Effector memory CD8-positive, alpha-beta T cell (primary cell): ENCODE data around the gene TMEM255B.
"Not testable (repeated sequence)": the region's sequence is repeated elsewhere in the genome, so short reads cannot be mapped to it uniquely, and the experiment has no call there.

Experiments
- ATAC-seq: fragments of 150-1000 bp; cut with Tn5 transposase; replicated peaks from 2 replicates; pipeline ENCODE4 v1.10.0; 2021; ENCODE audit warnings: mild to moderate bottlenecking, moderate library complexity
- DNase-seq, 3 experiments: peaks; one replicate each; pipeline ENCODE4 v3.0.0; 2021
- H3K27ac Mint-ChIP-seq, 2 donors: one replicate each; pipeline ENCODE4 v1.8.0; 2022; ENCODE audit warnings: mild to moderate bottlenecking in 2 of 2, mixed read lengths in 2 of 2, moderate library complexity in 2 of 2
- H3K27me3 Mint-ChIP-seq, 2 donors: one replicate each; pipeline ENCODE4 v1.8.0; 2022; ENCODE audit warnings: mixed read lengths in 2 of 2
- H3K36me3 Mint-ChIP-seq: one replicate; pipeline ENCODE4 v1.8.0; 2022; ENCODE audit warnings: mild to moderate bottlenecking, moderate library complexity, mixed read lengths; ENCODE audit not compliant: insufficient read depth
- H3K4me1 Mint-ChIP-seq, 2 donors: one replicate each; pipeline ENCODE4 v1.8.0; 2022; ENCODE audit warnings: low read depth in 2 of 2, mixed read lengths in 2 of 2
- H3K4me3 Mint-ChIP-seq, 2 donors: one replicate each; pipeline ENCODE4 v1.8.0; 2022; ENCODE audit warnings: mild to moderate bottlenecking in 2 of 2, mixed read lengths in 2 of 2, moderate library complexity in 2 of 2
- H3K9me3 Mint-ChIP-seq, 2 donors: one replicate each; pipeline ENCODE4 v1.8.0; 2022; ENCODE audit warnings: mixed read lengths in 2 of 2

The TMEM255B gene

DNA sequence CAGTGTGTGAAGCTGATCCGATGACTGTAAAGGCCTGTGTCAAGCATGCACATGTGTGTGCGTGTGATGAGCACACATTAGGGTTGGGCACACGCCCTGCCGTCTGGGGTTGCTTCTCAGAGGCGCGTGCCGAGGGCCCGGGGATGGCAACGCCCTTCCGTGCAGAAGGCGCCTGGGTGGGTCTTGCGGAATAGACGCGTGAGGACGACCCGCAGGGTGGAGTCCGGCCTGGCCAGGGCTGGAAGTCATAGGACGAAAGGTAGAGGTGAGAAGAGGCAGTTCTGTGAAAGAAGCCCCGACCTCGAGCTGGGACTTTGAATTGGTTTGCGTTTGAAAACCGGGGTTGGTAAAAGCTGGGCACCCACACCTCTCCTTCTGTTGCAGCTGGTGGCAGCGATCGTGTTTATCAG, 35.7 kb downstream of the TMEM255B start:
- ATAC-seq (no peak), DNase-seq (no peak)
- Mint-ChIP-seq H3K4me1 (no peaks in the 10 kb centered on the region), H3K27ac (no peak overlapping the region), H3K9me3 (no peaks in the 10 kb centered on the region), H3K27me3 (peaks cover 12 to 22% of the 10 kb centered on the region in 2 donors), H3K4me3 (no peak overlapping the region), H3K36me3 (no peaks in the 10 kb centered on the region)

DNA sequence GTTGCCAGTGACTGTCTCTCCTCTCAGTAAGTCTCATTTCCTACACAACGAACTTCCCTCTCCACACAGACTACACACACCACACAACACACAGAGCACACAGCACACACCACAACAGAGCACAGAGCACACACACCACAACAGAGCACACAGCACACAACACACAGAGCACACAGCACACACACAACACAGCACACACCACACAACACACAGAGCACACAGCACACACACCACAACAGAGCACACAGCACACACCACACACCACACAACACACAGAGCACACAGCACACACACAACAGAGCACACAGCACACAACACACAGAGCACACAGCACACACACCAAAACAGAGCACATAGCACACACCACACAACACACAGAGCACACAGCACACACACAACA, 36.3 kb downstream of the TMEM255B start:
- not testable (repeated sequence) for H3K27ac Mint-ChIP-seq, ATAC-seq, H3K4me1 Mint-ChIP-seq, H3K36me3 Mint-ChIP-seq, H3K4me3 Mint-ChIP-seq, DNase-seq, H3K9me3 Mint-ChIP-seq
- peaks cover 12 to 22% of the 10 kb centered on the region in 2 donors for H3K27me3 Mint-ChIP-seq

DNA sequence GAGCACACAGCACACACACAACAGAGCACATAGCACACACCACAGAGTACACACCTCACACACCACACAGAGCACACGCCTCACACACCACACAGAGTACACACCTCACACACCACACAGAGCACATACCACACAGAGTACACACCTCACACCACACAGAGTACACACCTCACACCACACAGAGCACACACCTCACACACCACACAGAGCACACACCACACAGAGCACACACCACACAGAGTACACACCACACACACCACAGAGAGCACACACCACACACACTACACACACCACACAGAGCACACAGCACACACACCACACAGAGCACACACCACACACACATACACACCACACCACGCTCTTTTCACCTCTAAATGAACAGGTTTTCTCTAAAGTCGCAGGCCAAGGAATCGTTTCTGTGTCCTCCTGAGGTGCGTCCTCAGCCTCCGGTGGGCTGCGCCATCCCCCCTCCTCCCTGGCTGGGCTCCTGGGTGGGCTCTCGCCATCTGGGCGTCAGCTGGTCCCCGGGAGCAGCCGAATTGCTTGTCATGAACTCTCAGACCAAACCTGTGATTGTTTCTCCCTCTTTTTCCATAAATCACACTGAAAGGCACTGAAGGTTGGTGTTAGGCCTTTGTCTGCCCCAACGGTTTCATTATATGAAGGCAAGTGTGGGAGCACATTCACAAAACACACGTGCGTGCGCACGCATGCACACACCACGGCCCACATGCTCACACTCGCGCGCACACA, 37.4 kb downstream of the TMEM255B start:
- DNase-seq (no peak), ATAC-seq (no peak)
- Mint-ChIP-seq H3K4me3 (no peak overlapping the region), H3K9me3 (no peaks in the 10 kb centered on the region), H3K27me3 (peaks cover 5 to 14% of the 10 kb centered on the region in 2 donors), H3K36me3 (no peaks in the 10 kb centered on the region), H3K4me1 (no peaks in the 10 kb centered on the region), H3K27ac (no peak overlapping the region)

DNA sequence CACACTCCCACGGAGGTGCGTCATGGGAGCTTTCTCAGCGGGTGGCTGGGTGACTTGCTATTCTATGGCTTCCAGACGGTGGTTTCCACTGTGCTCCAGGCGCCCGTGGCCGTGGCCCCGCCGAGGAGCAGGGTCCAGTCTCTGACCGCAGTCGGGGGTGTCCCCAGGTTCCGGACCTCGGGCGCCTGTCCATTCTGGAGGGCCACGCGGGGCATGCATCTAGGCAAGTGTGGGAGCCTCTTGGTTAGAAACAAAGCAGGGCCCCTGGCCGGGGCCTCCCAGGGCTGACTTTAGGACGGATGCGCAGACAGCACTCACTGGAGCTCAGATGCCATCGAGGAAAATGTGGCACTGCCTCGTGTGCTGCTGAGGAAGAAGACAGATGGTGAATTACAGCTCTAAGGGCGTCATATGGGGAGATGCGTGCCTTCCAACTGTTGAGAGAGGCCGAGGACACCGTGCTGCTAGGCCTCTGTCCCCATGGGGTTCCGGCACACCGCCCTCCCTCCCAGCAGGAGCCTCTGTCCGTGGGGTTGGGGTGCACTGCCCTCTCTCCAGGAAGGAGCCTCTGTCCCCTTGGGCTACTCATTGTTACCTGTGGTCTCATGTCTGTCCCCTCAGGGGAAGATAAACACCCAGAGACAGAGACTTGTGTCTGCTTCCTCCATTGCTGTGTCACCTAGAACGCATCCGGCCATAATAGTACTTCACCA, 38.1 kb downstream of the TMEM255B start:
- Mint-ChIP-seq H3K36me3 (no peaks in the 10 kb centered on the region), H3K27me3 (peaks cover 5 to 8% of the 10 kb centered on the region in 2 donors), H3K27ac (no peak overlapping the region), H3K4me3 (no peak overlapping the region), H3K4me1 (no peaks in the 10 kb centered on the region), H3K9me3 (no peaks in the 10 kb centered on the region)
- DNase-seq (no peak), ATAC-seq (no peak)

DNA sequence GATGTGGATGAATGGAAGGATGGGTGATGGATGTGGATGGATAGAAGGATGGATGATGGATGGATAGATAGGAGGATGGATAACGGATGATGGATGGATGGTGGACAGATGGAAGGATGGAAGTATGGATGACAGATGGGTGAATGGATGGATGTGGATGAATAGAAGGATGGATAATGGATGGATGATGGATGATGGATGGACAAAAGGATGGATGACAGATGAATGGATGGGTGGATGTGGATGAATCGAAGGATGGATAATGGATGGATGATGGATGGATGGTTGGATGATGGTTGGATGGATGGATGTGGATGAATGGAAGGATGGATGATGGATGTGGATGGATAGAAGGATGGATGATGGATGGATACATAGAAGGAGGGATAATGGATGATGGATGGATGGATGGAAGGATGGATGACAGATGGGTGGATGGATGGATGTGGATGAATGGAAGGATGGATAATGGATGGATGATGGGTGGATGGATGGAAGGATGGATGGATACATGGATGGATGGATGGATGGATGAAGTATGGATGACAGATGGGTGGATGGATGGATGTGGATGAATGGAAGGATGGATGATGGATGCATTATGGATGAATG, 39.3 kb downstream of the TMEM255B start:
- H3K36me3 Mint-ChIP-seq, result no peaks in the 10 kb centered on the region

DNA sequence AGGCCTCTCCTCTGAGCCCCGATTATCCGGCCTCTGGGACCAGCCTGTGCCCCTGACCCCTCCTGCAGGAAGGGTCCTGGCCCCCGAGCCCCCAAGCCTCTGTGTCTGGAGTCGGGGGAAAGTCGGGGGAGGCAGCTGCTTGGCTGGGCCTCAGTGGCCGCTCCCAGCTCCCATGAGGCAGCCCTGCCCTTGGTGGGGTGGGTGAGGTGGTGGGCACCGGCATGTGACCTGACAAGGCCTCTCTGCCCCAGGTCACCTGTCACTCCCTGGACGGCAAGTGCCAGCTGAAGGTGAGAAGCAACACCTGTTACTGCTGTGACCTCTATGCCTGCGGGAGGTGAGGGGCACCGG, 41.5 kb downstream of the TMEM255B start:
- Mint-ChIP-seq H3K27ac (no peak overlapping the region), H3K4me1 (no peaks in the 10 kb centered on the region), H3K27me3 (no peaks in the 10 kb centered on the region), H3K4me3 (no peak overlapping the region), H3K9me3 (no peaks in the 10 kb centered on the region), H3K36me3 (no peaks in the 10 kb centered on the region)
- ATAC-seq, result no peak
- DNase-seq, result no peak

More for the DNA sequence above, 39.3 kb downstream of the TMEM255B start:
- DNase-seq (no peak), ATAC-seq (no peak)
- no peaks in the 10 kb centered on the region for H3K4me1 Mint-ChIP-seq
- no peaks in the 10 kb centered on the region for H3K27me3 Mint-ChIP-seq
- H3K27ac Mint-ChIP-seq, result no peak overlapping the region
- no peaks in the 10 kb centered on the region for H3K9me3 Mint-ChIP-seq
- H3K4me3 Mint-ChIP-seq, result no peak overlapping the region

DNA sequence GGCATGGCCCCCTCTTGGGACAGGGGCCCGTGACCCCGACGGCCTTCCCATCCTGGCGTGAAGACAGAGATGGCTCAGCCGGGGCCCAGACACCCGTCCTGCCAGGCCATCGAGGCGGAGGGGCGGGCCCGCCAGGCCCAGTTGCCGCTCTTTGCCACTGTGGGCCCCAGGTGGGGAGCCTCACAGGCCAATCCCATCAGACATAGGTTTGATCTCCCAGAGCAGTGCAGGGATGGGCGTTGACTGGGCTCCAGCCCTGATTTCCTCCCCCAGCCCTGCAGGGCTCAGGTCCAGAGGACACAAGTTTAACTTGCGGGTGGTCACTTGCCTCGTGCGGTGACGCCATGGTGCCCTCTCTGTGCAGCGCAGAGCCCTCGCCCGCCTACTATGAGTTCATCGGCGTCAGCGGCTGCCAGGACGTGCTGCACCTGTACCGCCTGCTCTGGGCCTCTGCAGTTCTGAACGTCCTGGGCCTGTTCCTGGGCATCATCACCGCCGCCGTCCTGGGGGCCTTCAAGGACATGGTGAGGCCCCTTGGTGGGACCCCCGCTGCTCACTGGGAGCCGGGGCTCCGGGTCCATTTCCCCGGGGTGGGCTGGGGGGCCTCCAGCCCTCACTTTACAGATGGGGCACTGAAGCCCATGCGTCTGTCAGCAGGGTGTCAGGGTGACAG, 42.4 kb downstream of the TMEM255B start:
- Mint-ChIP-seq H3K27me3 (no peaks in the 10 kb centered on the region), H3K27ac (no peak overlapping the region), H3K4me1 (no peaks in the 10 kb centered on the region), H3K36me3 (no peaks in the 10 kb centered on the region), H3K9me3 (no peaks in the 10 kb centered on the region), H3K4me3 (no peak overlapping the region)
- ATAC-seq (no peak), DNase-seq (no peak)

DNA sequence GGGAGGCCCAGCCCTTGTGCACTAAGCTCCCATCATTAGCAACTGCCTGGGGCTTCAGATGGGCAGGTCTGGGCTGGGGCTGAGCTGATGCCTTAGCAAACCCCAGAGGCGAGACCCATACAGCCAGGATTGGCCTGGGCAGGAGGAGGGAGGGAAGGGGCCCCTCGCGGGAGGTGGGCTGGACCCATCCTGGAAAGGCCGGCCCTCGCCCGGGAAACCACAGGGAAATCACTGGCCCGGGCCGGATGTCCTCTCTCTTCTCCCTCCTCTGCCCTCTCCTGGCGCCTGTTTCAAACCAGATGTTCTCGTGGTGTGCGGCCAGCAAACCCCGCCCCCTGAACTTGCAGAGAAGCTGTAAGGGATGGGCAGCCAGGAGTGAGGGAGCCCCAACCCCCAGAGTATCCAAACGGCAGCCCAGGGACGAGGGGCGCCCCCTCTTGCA, 43.1 kb downstream of the TMEM255B start:
- no peaks in the 10 kb centered on the region for H3K36me3 Mint-ChIP-seq
- H3K27me3 Mint-ChIP-seq, result no peaks in the 10 kb centered on the region
- no peaks in the 10 kb centered on the region for H3K4me1 Mint-ChIP-seq
- H3K9me3 Mint-ChIP-seq, result no peaks in the 10 kb centered on the region
- H3K4me3 Mint-ChIP-seq, result no peak overlapping the region
- DNase-seq (no peak), ATAC-seq (no peak)
- no peak overlapping the region for H3K27ac Mint-ChIP-seq

DNA sequence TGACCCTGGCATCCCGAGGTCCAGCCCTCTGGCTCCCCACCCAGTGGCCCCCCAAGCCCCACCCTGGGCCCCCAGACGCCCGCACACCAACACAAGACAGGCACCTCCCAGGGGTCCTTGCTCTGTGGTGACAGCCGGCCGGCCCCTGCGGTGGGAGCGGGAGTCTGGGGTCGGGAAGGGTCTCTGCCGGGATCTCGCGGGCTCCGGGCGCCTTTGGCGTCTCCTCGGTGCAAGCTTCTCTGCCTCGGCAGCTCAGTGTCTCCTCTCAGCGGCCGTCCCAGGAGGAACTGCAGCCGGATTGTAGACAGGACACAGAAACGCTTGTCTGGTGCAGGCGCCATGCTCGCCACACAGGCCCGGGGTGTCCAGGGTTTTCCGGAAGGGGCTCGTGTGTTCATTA, 43.7 kb downstream of the TMEM255B start:
- H3K9me3 Mint-ChIP-seq, result no peaks in the 10 kb centered on the region
- no peak overlapping the region for H3K27ac Mint-ChIP-seq
- no peak for DNase-seq
- H3K27me3 Mint-ChIP-seq, result no peaks in the 10 kb centered on the region
- ATAC-seq, result no peak
- no peaks in the 10 kb centered on the region for H3K36me3 Mint-ChIP-seq
- H3K4me1 Mint-ChIP-seq, result no peaks in the 10 kb centered on the region
- no peak overlapping the region for H3K4me3 Mint-ChIP-seq

DNA sequence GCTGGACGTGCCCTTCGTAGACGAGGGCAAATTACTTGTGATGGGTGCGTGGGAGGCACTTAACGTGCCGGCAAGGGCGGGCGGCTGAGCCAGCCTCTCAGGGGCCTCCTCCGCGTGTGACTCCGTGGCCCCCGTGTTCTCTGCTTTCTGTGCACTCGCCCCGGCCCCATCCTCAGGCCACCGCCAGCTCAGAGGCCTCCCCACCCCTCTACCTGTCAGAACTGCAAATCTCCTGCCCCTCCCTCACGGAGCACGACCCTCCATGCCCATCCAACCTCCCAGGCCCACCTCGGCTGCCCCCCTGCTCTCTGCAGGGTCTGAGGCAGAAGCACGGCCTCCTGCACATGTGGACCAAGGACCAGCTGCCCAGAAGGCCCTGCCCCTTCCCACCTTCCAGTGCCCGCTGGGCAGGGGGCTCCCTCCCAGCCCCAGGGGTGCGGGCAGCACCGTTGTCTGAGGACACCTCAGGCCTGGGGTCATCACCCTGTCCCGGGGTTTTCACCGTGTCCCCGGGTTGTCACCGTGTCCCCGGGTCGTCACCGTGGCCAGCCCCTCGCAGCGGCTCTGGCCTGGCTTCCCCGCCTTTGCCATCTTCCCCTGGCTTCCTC, 44.5 kb downstream of the TMEM255B start:
- peaks cover 2 to 5% of the 10 kb centered on the region in 2 donors for H3K4me1 Mint-ChIP-seq
- H3K9me3 Mint-ChIP-seq, result peaks cover 0 to 2% of the 10 kb centered on the region in 2 donors
- H3K27ac Mint-ChIP-seq, result no peak overlapping the region
- H3K36me3 Mint-ChIP-seq, result peaks cover 1% of the 10 kb centered on the region
- ATAC-seq (no peak), DNase-seq (no peak)
- H3K4me3 Mint-ChIP-seq, result no peak overlapping the region
- no peaks in the 10 kb centered on the region for H3K27me3 Mint-ChIP-seq

DNA sequence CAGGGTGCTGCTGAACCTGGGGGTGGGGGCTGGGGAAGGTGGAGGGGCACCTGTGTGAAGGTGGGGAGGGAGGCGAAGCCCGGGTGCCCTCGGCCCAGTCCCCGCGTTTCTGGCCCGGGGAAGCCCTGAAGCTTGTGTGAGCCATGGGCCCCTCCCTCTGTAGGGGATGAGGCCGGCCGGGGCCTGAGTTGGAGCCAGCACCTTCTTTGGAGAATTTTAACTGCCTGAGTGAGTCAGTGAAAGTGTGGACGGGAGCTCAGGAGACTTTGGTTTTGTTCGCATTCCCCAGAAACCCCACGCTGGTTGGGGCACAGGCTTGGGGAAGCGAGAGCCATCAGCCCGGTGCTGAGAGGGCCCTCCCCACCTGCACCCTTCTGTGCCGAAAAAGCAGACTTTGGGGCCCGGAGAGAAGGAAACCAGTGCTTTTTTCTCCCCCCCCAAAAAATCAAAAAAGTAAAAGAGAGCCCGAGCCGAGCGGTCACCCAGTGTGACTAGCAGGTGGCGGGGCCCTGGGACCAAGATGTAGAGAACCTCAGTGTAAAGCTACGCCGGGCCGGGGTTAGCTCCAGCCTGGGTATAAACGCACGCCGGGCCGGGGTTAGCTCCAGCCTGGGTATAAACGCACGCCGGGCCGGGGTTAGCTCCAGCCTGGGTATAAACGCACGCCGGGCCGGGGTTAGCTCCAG, 45.1 kb downstream of the TMEM255B start:
- ATAC-seq (no peak), DNase-seq (no peak)
- H3K27ac Mint-ChIP-seq, result no peak overlapping the region
- no peak overlapping the region for H3K4me3 Mint-ChIP-seq
- H3K27me3 Mint-ChIP-seq, result no peaks in the 10 kb centered on the region
- peaks cover 6% of the 10 kb centered on the region for H3K36me3 Mint-ChIP-seq
- peaks cover 5 to 9% of the 10 kb centered on the region in 2 donors for H3K4me1 Mint-ChIP-seq
- H3K9me3 Mint-ChIP-seq, result peaks cover 0 to 4% of the 10 kb centered on the region in 2 donors

DNA sequence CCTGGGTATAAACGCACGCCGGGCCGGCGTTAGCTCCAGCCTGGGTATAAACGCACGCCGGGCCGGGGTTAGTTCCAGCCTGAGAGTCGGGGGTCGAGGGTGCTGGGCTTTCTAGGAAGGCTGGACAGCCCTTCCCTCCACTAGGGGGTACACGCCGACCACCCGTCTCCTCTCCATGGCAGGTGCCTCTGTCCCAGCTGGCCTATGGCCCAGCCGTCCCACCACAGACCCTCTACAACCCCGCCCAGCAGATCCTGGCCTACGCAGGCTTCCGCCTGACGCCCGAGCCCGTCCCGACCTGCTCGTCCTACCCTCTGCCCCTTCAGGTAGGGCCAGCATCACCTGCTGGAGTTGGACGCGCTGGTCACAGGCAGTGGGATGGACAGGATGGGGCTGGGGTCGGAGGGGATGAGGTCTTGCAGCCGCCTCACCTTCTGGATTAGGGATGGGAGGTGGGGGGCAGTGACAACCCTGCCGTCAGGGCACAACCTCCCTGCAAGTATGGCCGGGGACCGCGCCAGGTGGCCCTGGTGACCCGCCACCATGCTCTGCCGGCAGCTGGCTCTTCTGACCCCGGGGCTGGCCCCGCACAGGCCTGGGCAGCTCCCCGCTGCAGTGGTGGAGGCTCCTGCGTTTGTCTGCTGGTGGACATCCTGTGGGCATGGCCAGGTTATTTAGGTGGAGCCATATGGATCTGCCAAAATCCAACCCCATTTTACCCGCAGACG, 45.8 kb downstream of the TMEM255B start:
- peaks cover 6% of the 10 kb centered on the region for H3K36me3 Mint-ChIP-seq

More for the DNA sequence above, 45.8 kb downstream of the TMEM255B start:
- Mint-ChIP-seq H3K27me3 (no peaks in the 10 kb centered on the region), H3K4me1 (peaks cover 5 to 9% of the 10 kb centered on the region in 2 donors), H3K4me3 (no peak overlapping the region), H3K9me3 (peaks cover 0 to 4% of the 10 kb centered on the region in 2 donors), H3K27ac (no peak overlapping the region)
- DNase-seq, result no peak
- ATAC-seq, result no peak
